ENCODE measurements around the gene COMT. TPM values are rescaled to one million over a fixed set of nuclear protein-coding genes. Genes with fewer than 3 reads are reported as not detected.

The COMT gene
- total RNA-seq, 2 donors from 2014 or later: 26.6 to 27.8 TPM

DNA sequence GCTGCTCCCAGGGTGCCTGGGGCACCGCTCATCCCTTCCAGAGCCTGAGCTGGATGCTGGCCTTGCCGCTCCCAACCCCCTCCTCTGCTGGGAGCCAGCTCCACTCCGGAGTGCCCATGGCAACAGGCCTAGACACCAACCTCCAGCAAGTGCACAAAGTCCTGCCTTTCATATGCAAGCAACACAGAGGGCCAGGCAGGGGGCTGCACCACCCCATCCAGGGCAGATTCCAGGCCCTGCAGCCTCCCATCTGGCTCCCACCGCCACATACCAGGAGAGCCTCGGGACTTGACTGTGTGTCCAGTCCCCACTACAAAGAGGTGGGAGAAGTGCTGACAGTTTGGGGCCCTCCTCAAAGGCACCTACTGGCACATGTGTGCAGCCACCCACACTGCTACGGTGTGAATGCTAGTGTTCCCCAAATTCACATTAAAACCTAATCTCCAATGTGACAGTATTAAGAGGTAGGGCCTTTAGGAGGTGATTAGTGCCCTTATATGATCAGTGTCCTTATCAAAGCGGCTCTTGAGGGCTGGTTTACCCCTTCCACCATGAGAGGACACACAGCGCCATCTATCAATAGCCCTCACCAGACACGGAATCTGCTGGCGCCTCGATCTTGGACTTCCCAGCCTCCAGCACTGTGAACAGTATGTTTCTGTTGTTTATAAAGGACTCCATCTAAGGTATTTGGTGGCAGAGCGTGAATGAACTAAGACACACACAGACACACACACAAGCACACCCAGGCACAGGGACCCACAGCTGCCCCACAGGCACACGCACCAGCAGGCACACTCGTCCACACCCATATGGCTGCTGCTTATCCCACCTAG lies 58.9 kb downstream of the COMT start:
- Mint-ChIP-seq H3K27ac (peak overlapping the region; percentile 26), H3K4me1 (peaks cover 10% of the 10 kb centered on the region), H3K36me3 (ENCODE audit: low read depth) (peaks cover 7% of the 10 kb centered on the region), H3K27me3 (ENCODE audit: insufficient read depth) (no peaks in the 10 kb centered on the region), H3K9me3 (peaks cover 18% of the 10 kb centered on the region), H3K4me3 (no peak overlapping the region)
- Histone ChIP-seq H3K27ac (ENCODE audit: low read depth, low read length) (peak overlapping the region; percentile 83), H3K27me3 (ENCODE audit: control insufficient read depth, insufficient read depth, low read length, poor library complexity, severe bottlenecking) (no peaks in the 10 kb centered on the region), H3K9ac (ENCODE audit: extremely low read depth, low read length, poor library complexity, severe bottlenecking) (no peak overlapping the region), H3K9me3 (ENCODE audit: control insufficient read depth, low read length) (peaks cover 24% of the 10 kb centered on the region), H3K36me3 (ENCODE audit: control insufficient read depth, insufficient read depth, low read length) (no peaks in the 10 kb centered on the region), H3K4me3 (ENCODE audit: low read length) (no peak overlapping the region), H3K4me1 (ENCODE audit: control insufficient read depth, insufficient read depth, low read length) (no peaks in the 10 kb centered on the region)
- WGBS, 2 experiments (ENCODE audit: insufficient coverage in 1 of 2, insufficient read length in 1 of 2): 76 to 90% methylated on average over 8 to 14 of the region's 14 CpGs
- TF ChIP-seq, protein P1, sequence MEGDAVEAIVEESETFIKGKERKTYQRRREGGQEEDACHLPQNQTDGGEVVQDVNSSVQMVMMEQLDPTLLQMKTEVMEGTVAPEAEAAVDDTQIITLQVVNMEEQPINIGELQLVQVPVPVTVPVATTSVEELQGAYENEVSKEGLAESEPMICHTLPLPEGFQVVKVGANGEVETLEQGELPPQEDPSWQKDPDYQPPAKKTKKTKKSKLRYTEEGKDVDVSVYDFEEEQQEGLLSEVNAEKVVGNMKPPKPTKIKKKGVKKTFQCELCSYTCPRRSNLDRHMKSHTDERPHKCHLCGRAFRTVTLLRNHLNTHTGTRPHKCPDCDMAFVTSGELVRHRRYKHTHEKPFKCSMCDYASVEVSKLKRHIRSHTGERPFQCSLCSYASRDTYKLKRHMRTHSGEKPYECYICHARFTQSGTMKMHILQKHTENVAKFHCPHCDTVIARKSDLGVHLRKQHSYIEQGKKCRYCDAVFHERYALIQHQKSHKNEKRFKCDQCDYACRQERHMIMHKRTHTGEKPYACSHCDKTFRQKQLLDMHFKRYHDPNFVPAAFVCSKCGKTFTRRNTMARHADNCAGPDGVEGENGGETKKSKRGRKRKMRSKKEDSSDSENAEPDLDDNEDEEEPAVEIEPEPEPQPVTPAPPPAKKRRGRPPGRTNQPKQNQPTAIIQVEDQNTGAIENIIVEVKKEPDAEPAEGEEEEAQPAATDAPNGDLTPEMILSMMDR (conservative IDR thresholded peaks at IDR 0.05): no peak
- no peak for DNase-seq

DNA sequence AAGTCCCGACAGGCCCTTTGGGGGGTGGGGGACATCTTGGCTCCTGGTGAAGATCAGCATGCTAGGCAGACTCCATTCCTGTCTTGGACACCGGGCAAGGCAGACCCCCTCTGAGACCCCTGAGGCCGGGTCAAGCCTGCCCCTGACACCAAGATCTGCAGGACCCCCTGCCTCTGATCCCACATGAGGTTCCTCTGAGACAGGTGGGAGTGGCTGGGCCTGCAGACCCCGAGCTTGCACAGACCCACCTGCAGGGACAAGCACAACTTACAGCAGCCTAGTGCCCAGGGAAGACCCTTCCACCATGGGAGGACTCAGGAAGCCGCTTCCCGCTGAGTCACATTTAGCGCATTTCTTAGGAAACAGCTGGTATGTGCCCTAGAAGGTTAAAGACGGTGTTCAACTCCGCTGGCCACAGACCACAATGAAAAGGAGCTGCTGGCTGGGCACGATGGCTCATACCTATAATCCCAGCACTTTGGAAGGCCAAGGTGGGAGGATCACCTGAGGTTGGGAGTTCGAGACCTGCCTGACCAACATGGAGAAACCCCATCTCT lies 59.6 kb downstream of the COMT start:
- Histone ChIP-seq H3K27ac (ENCODE audit: low read depth, low read length) (no peak overlapping the region), H3K9ac (ENCODE audit: extremely low read depth, low read length, poor library complexity, severe bottlenecking) (no peak overlapping the region), H3K4me1 (ENCODE audit: control insufficient read depth, insufficient read depth, low read length) (no peaks in the 10 kb centered on the region), H3K9me3 (ENCODE audit: control insufficient read depth, low read length) (peaks cover 24% of the 10 kb centered on the region), H3K27me3 (ENCODE audit: control insufficient read depth, insufficient read depth, low read length, poor library complexity, severe bottlenecking) (no peaks in the 10 kb centered on the region), H3K36me3 (ENCODE audit: control insufficient read depth, insufficient read depth, low read length) (no peaks in the 10 kb centered on the region), H3K4me3 (ENCODE audit: low read length) (no peak overlapping the region)
- TF ChIP-seq, protein P1 (conservative IDR thresholded peaks at IDR 0.05): no peak
- Mint-ChIP-seq H3K36me3 (ENCODE audit: low read depth) (peaks cover 7% of the 10 kb centered on the region), H3K27me3 (ENCODE audit: insufficient read depth) (no peaks in the 10 kb centered on the region), H3K27ac (no peak overlapping the region), H3K9me3 (peaks cover 19% of the 10 kb centered on the region), H3K4me1 (peaks cover 10% of the 10 kb centered on the region), H3K4me3 (no peak overlapping the region)
- 92 to 93% methylated on average over 6 to 11 of the region's 11 CpGs for WGBS, 2 experiments (ENCODE audit: insufficient coverage in 1 of 2, insufficient read length in 1 of 2)
- DNase-seq: no peak

DNA sequence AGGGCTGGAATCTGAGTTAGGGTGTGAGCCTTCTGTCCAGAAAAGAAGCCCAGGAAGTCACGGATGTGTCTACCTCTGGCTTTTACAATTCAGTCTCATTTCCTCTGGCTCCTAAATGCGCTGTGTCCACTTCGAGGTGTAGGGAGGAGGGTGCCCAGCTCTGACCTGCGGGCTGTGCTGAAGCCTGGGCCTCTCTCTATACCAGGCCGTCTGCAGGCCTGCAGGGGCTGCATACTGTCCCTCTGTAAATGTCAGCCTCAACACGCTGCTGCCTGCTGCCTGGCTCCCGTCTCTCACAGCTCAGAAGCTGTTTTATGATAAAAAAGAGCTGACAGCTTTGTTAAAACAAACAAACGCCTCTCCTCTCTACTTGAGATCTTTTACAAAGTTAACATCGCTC lies 60.6 kb downstream of the COMT start:
- Mint-ChIP-seq H3K9me3 (peaks cover 19% of the 10 kb centered on the region), H3K27ac (no peak overlapping the region), H3K27me3 (ENCODE audit: insufficient read depth) (no peaks in the 10 kb centered on the region), H3K4me3 (no peak overlapping the region), H3K36me3 (ENCODE audit: low read depth) (peaks cover 7% of the 10 kb centered on the region), H3K4me1 (peaks cover 10% of the 10 kb centered on the region)
- 81 to 94% methylated on average over 4 to 9 of the region's 9 CpGs for WGBS, 2 experiments (ENCODE audit: insufficient coverage in 1 of 2, insufficient read length in 1 of 2)
- DNase-seq: no peak
- H3K9ac ChIP-seq (ENCODE audit: extremely low read depth, low read length, poor library complexity, severe bottlenecking): no peak overlapping the region
- peak overlapping the region; percentile 36 for H3K27ac ChIP-seq (ENCODE audit: low read depth, low read length)
- H3K4me3 ChIP-seq (ENCODE audit: low read length): no peak overlapping the region
- H3K36me3 ChIP-seq (ENCODE audit: control insufficient read depth, insufficient read depth, low read length): no peaks in the 10 kb centered on the region
- peaks cover 24% of the 10 kb centered on the region for H3K9me3 ChIP-seq (ENCODE audit: control insufficient read depth, low read length)
- TF ChIP-seq, protein P1 (conservative IDR thresholded peaks at IDR 0.05): no peak
- H3K4me1 ChIP-seq (ENCODE audit: control insufficient read depth, insufficient read depth, low read length): no peaks in the 10 kb centered on the region
- no peaks in the 10 kb centered on the region for H3K27me3 ChIP-seq (ENCODE audit: control insufficient read depth, insufficient read depth, low read length, poor library complexity, severe bottlenecking)

Data from endodermal cell (in vitro differentiated cells).